Trophoblast cell (in vitro differentiated cells and primary cell): ENCODE results near the gene TBXAS1.

Experiments used
- DNase-seq, 2 donors: peaks; one replicate each; pipeline ENCODE4 v3.0.0-alpha.2; 2016
- H2AFZ ChIP-seq: 2 replicates; pipeline ENCODE4 v1.6.1; 2013; ENCODE audit warnings: low read length, moderate library complexity, mild to moderate bottlenecking; ENCODE audit not compliant: insufficient read depth, poor library complexity
- H2AK5ac ChIP-seq: 2 replicates; pipeline ENCODE4 v1.6.1; 2013; ENCODE audit warnings: mild to moderate bottlenecking, low read length
- H2BK120ac ChIP-seq: 2 replicates; pipeline ENCODE4 v1.6.1; 2013; ENCODE audit warnings: low read length, mild to moderate bottlenecking, moderate library complexity; ENCODE audit not compliant: insufficient read depth, poor library complexity
- H2BK12ac ChIP-seq: 2 replicates; pipeline ENCODE4 v1.6.1; 2013; ENCODE audit warnings: mild to moderate bottlenecking, low read length, moderate library complexity
- H2BK5ac ChIP-seq: 2 replicates; pipeline ENCODE4 v1.6.1; 2013; ENCODE audit warnings: low read length, low read depth, moderate library complexity, mild to moderate bottlenecking; ENCODE audit not compliant: poor library complexity
- H3K14ac ChIP-seq: 2 replicates; pipeline ENCODE4 v1.6.1; 2013; ENCODE audit warnings: mild to moderate bottlenecking, low read length
- H3K18ac ChIP-seq: 2 replicates; pipeline ENCODE4 v1.6.1; 2013; ENCODE audit warnings: mild to moderate bottlenecking, low read length
- H3K23ac ChIP-seq: 2 replicates; pipeline ENCODE4 v1.6.1; 2013; ENCODE audit warnings: low read length
- H3K27ac ChIP-seq: 2 replicates; pipeline ENCODE4 v1.5.1; 2013; ENCODE audit warnings: low read depth, mild to moderate bottlenecking, inconsistent platforms, low read length, moderate library complexity
- H3K27me3 ChIP-seq: 2 replicates; pipeline ENCODE4 v1.6.1; 2013; ENCODE audit warnings: inconsistent platforms, mild to moderate bottlenecking, low read length, moderate library complexity; ENCODE audit not compliant: insufficient read depth
- H3K36me3 ChIP-seq, 2 experiments: 1 replicate in 1 of 2; 2 replicates in 1 of 2; pipeline ENCODE4 v1.6.1; 2013; ENCODE audit warnings: low read length in 2 of 2, mild to moderate bottlenecking in 2 of 2, moderate library complexity in 1 of 2; ENCODE audit not compliant: insufficient read depth in 2 of 2, control insufficient read depth in 1 of 2
- H3K4ac ChIP-seq: 2 replicates; pipeline ENCODE4 v1.6.1; 2013; ENCODE audit warnings: low read depth, mild to moderate bottlenecking, low read length, moderate library complexity
- H3K4me1 ChIP-seq, 2 experiments: 1 replicate in 1 of 2; 2 replicates in 1 of 2; pipeline ENCODE4 v1.6.1; 2013; ENCODE audit warnings: low read length in 2 of 2, mild to moderate bottlenecking in 2 of 2, moderate library complexity in 1 of 2; ENCODE audit not compliant: insufficient read depth in 2 of 2, control insufficient read depth in 1 of 2
- H3K4me2 ChIP-seq: 2 replicates; pipeline ENCODE4 v1.6.1; 2013; ENCODE audit warnings: inconsistent platforms, mild to moderate bottlenecking, low read length, moderate library complexity
- H3K4me3 ChIP-seq: 2 replicates; pipeline ENCODE4 v1.5.1; 2013; ENCODE audit warnings: mild to moderate bottlenecking, low read depth, low read length, inconsistent platforms
- H3K79me1 ChIP-seq: one replicate; pipeline ENCODE4 v1.6.1; 2013; ENCODE audit warnings: low read length
- H3K79me2 ChIP-seq: 2 replicates; pipeline ENCODE4 v1.6.1; 2013; ENCODE audit warnings: low read length, mild to moderate bottlenecking; ENCODE audit not compliant: control insufficient read depth, insufficient read depth, poor library complexity
- H3K9ac ChIP-seq: 2 replicates; pipeline ENCODE4 v1.6.1; 2013; ENCODE audit warnings: mild to moderate bottlenecking, low read length
- H3K9me3 ChIP-seq: 2 replicates; pipeline ENCODE4 v1.6.1; 2013; ENCODE audit warnings: low read depth, mild to moderate bottlenecking, control low read depth, inconsistent platforms, low read length; ENCODE audit not compliant: insufficient read depth
- H4K12ac ChIP-seq: 2 replicates; pipeline ENCODE4 v1.6.1; 2013; ENCODE audit warnings: low read depth, mild to moderate bottlenecking, low read length, moderate library complexity
- H4K8ac ChIP-seq: 2 replicates; pipeline ENCODE4 v1.6.1; 2013; ENCODE audit warnings: low read depth, mild to moderate bottlenecking, low read length, moderate library complexity
- H4K91ac ChIP-seq: one replicate; pipeline ENCODE4 v1.6.1; 2013; ENCODE audit warnings: low read depth, mild to moderate bottlenecking, low read length, moderate library complexity
- WGBS: extraction: QIAGEN DNeasy Blood & Tissue Kit; methylation state at CpG from one replicate; pipeline ENCODE4 v1.1.7; 2013; ENCODE audit warnings: missing lambda C conversion rate; ENCODE audit not compliant: insufficient read length, insufficient coverage; ENCODE audit errors: extremely low coverage; 5-methylcytosine and 5-hydroxymethylcytosine counted together

The TBXAS1 gene

GRCh38 chr7:139885511-139885910 is 56.4 kb downstream of the TBXAS1 start:
- no peak overlapping the region for H2BK120ac ChIP-seq
- no peak overlapping the region for H3K4ac ChIP-seq
- no peak overlapping the region for H3K4me2 ChIP-seq
- no peak overlapping the region for H4K91ac ChIP-seq
- no peak overlapping the region for H2BK5ac ChIP-seq
- H3K4me1 ChIP-seq, result no peaks in the 10 kb centered on the region
- H3K4me3 ChIP-seq, result no peak overlapping the region
- no peaks in the 10 kb centered on the region for H3K36me3 ChIP-seq
- H3K27me3 ChIP-seq, result no peaks in the 10 kb centered on the region
- H3K14ac ChIP-seq, result no peak overlapping the region
- H3K79me1 ChIP-seq, result no peaks in the 10 kb centered on the region
- no peaks in the 10 kb centered on the region for H3K79me2 ChIP-seq
- no peaks in the 10 kb centered on the region for H3K9me3 ChIP-seq
- no peak overlapping the region for H2AK5ac ChIP-seq
- H4K12ac ChIP-seq, result no peak overlapping the region
- H3K18ac ChIP-seq, result no peak overlapping the region
- no peak overlapping the region for H3K27ac ChIP-seq
- no peak overlapping the region for H2AFZ ChIP-seq
- no peak overlapping the region for H2BK12ac ChIP-seq
- H3K9ac ChIP-seq, result no peak overlapping the region
- DNase-seq, result no peak
- no peak overlapping the region for H4K8ac ChIP-seq
- no peak overlapping the region for H3K23ac ChIP-seq

DNA sequence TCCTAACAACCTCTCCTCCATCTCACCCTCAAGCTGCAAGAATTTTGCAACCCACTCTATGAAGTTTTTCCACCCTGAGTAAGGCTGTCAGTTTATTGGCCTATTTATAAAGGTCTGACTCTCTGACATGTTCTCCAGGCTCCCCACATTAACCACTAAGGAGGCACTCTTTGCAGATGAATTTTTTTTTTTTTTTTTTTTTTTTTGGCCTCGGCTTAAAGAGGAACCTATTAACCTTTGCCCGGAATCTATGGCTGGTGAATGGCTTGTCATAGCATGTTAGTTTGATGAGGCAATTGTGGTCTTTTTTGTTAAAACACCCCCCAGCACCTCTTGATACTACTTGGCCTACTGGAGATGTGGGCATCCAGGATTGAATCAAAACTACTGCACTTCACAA is 57.1 kb downstream of the TBXAS1 start:
- Histone ChIP-seq H2AFZ (no peak overlapping the region), H2BK5ac (no peak overlapping the region), H2BK12ac (no peak overlapping the region), H4K12ac (no peak overlapping the region), H3K79me2 (no peaks in the 10 kb centered on the region), H2BK120ac (no peak overlapping the region), H3K27me3 (no peaks in the 10 kb centered on the region), H3K18ac (no peak overlapping the region), H3K4me1 (no peaks in the 10 kb centered on the region), H3K14ac (no peak overlapping the region), H4K8ac (no peak overlapping the region), H3K9me3 (no peaks in the 10 kb centered on the region), H3K4me2 (no peak overlapping the region), H3K79me1 (no peaks in the 10 kb centered on the region), H2AK5ac (no peak overlapping the region), H3K4ac (no peak overlapping the region), H3K36me3 (no peaks in the 10 kb centered on the region), H4K91ac (no peak overlapping the region), H3K27ac (no peak overlapping the region), H3K9ac (no peak overlapping the region), H3K23ac (no peak overlapping the region), H3K4me3 (no peak overlapping the region)
- WGBS, result no CpG with 5 or more reads among the region's 2 CpGs
- no peak for DNase-seq

DNA sequence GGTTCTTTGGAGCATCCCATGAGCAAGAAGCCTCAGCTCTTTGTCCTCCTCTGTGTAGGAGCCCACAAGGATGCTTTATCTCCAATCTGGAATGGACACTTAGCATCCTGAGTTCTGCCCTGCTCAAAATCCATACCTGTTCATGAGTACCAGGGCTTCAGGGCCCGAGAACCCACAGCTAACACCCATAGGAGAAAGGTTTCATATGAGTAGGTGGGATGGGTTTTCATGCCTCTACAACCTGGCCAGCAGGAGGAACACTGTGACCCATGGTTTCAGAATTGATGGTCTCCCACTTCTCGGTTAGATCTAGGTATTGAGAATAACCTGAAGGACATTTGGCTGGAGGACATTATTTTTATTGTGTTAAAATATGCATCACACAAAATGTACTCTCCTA is 57.8 kb downstream of the TBXAS1 start:
- Histone ChIP-seq H3K79me1 (no peaks in the 10 kb centered on the region), H3K4me1 (no peaks in the 10 kb centered on the region), H2BK12ac (no peak overlapping the region), H3K9ac (no peak overlapping the region), H4K12ac (no peak overlapping the region), H3K14ac (no peak overlapping the region), H2BK5ac (no peak overlapping the region), H3K4ac (no peak overlapping the region), H4K91ac (no peak overlapping the region), H3K27me3 (no peaks in the 10 kb centered on the region), H3K23ac (no peak overlapping the region), H2AFZ (no peak overlapping the region), H4K8ac (no peak overlapping the region), H3K36me3 (no peaks in the 10 kb centered on the region), H3K27ac (no peak overlapping the region), H3K9me3 (no peaks in the 10 kb centered on the region), H3K79me2 (no peaks in the 10 kb centered on the region), H2AK5ac (no peak overlapping the region), H3K18ac (no peak overlapping the region), H2BK120ac (no peak overlapping the region), H3K4me2 (no peak overlapping the region), H3K4me3 (no peak overlapping the region)
- no peak for DNase-seq
- no CpG with 5 or more reads among the region's 2 CpGs for WGBS

DNA sequence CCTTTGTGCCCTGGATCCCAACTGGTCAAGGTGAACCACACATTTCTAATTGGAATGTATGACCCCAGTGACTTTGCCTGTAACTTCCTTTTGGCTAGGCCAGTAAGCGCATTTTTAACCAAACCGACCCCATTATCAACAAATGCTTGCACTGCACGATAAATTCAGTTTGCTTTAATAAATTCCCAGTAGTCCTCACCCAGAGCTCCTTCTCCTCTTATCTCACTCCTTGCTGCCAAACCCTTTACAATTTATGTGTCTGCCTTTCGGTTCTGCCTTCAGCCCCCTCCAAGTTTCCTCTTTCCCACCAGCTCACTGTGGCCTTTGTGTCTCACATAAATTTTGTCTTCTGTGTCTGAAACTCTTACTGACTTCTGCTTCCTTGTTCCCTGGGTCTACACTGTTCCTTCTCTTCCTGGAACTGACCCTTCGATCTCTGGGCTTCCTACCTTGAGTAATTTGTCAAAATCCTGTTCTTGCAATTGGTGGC is 59.0 kb downstream of the TBXAS1 start:
- H3K4ac ChIP-seq, result no peak overlapping the region
- no peak overlapping the region for H4K8ac ChIP-seq
- no peaks in the 10 kb centered on the region for H3K79me2 ChIP-seq
- H2AFZ ChIP-seq, result no peak overlapping the region
- no peaks in the 10 kb centered on the region for H3K4me1 ChIP-seq
- no peaks in the 10 kb centered on the region for H3K27me3 ChIP-seq
- no peak overlapping the region for H2BK120ac ChIP-seq
- no peak overlapping the region for H2BK12ac ChIP-seq
- H3K9me3 ChIP-seq, result no peaks in the 10 kb centered on the region
- no peak overlapping the region for H2AK5ac ChIP-seq
- DNase-seq, result no peak
- H4K91ac ChIP-seq, result no peak overlapping the region
- no peak overlapping the region for H3K4me3 ChIP-seq
- H3K27ac ChIP-seq, result no peak overlapping the region
- H3K36me3 ChIP-seq, result no peaks in the 10 kb centered on the region
- H3K18ac ChIP-seq, result no peak overlapping the region
- no peak overlapping the region for H3K4me2 ChIP-seq
- no peak overlapping the region for H3K14ac ChIP-seq
- no CpG with 5 or more reads among the region's 5 CpGs for WGBS
- H3K9ac ChIP-seq, result no peak overlapping the region
- no peak overlapping the region for H3K23ac ChIP-seq
- H3K79me1 ChIP-seq, result no peaks in the 10 kb centered on the region
- H4K12ac ChIP-seq, result no peak overlapping the region
- no peak overlapping the region for H2BK5ac ChIP-seq
